ENCODE data around the gene ZFPL1. TPM values are rescaled to one million over a fixed set of nuclear protein-coding genes. Genes with fewer than 3 reads are reported as not detected.
A peak's percentile ranks its signal among the peaks of the same experiment; 100 is the strongest.
"Not testable (repeated sequence)": the region's sequence is repeated elsewhere in the genome, so short reads cannot be mapped to it uniquely, and the experiment has no call there.

The ZFPL1 gene
- total RNA-seq, 4 donors from 2014 or later = 26.3 to 43.9 (median 33.3) TPM

DNA sequence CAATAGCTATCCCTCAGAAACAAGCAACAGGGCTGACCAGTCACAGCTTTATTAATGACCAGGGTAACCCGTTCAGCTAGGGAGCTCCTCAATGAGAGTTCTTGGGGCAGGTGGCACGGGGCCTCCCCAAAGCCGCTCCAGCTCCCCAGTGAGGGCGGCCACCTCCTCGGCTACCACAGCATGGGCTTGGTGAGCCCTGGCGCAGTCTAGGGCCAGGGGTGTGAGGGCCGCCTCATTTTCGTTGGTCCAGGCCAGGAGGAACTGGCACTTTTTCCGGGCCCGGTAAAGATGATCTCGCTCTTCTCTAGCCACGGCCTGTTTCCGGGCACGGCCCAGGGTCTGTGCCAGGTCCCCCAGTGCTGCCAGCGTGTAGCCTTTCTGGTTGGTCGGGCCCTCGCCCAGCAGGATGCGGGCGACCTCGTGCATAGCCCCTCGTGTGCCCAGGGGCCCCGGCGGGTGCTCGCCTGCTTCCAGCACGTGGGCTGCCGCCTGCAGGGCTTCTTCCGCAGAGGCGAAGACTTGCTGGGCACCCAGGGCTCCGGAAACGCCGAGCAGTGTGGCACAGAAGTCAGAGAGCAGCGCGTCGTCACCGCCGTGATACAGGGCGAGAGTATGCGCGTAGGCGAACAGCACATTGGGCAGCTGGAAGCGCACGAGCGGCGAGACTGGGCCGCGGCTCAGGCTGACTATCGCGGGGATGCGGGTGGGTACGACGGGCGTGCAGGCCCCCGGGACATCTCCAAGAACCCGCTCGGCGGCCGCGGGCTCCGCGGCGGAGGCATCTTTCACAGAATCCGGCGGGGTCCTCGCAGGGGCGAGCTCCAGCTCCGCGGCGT, 32.6 kb downstream of the ZFPL1 start:
- WGBS, 2 donors (ENCODE audit: low coverage in 1 of 2) = no CpG with 5 or more reads among the region's 68 CpGs

DNA sequence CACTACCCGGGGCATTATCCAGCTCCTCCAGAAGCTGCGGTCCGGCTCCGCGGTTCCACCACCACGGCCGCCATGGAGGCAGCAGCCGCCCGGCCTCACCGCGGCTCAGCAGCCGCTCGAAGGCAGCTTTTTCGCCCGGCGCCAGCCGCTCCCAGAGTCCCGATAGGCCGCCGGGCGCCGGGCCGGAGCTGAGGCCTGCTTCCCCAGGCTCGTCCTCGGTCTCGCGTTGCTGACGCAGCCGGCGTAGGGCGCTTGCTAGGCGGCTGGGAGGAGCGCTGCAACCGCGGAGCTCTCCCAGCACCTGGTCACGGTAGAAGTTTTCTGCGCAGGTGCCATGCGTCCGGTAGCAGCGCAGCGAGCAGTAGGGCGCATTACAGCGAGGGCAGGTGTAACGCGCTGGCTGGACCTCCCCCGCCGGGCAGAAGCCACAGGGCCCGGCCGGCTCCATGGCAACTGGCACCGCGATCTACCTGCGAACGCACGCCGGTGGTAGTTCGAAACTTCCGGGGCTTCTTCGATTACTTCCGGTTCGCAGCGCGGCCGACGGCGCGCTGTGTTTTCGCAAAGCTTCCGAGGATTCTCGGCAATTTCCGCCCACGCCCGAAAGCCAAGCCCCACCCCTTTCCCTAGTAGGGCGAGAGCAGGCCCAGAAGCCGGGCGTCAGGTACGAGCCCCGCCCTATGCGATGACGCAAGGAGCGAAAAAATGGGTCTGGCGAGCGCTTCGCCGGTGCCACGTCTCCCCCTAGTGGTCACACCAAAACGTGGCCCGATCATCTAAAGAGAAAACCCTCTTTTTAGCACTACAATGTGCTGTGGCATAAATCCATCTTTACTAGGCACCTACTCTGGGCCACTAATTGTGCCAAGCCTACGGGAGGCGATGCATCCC, 33.4 kb downstream of the ZFPL1 start, which contains the start of gene ZNHIT2:
Gene ZNHIT2, minus strand, starts transcription at position 496 of the 891 bp plus-strand sequence. Its CDS starts 48 bp downstream, at position 448.
- H3K36me3 ChIP-seq = peaks cover 0 to 56% of the 10 kb centered on the region in 2 donors
- ATAC-seq = peak; percentile 82
- peak within 1 kb of the TSS; percentile 59 to 76 for H3K4me3 ChIP-seq
- H3K27me3 ChIP-seq = no peaks in the 10 kb centered on the region
- WGBS, 2 donors (ENCODE audit: low coverage in 1 of 2) = 0% methylated on average over 12 to 18 of the region's 89 CpGs
- no peaks in the 10 kb centered on the region for H3K9me3 ChIP-seq
- H3K4me1 ChIP-seq = peaks cover 7 to 67% (median 29%) of the 10 kb centered on the region in 3 donors
- H3K27ac ChIP-seq = peak within 1 kb of the TSS; percentile 39 to 90 (median 85)
- TF ChIP-seq POLR2A (IDR thresholded peaks at IDR 0.05) (peak; percentile 61 to 65), POLR2AphosphoS5 (IDR thresholded peaks at IDR 0.05) (peak; percentile 83), EP300 (IDR thresholded peaks at IDR 0.05) (no peak)
- TF ChIP-seq, protein P1, sequence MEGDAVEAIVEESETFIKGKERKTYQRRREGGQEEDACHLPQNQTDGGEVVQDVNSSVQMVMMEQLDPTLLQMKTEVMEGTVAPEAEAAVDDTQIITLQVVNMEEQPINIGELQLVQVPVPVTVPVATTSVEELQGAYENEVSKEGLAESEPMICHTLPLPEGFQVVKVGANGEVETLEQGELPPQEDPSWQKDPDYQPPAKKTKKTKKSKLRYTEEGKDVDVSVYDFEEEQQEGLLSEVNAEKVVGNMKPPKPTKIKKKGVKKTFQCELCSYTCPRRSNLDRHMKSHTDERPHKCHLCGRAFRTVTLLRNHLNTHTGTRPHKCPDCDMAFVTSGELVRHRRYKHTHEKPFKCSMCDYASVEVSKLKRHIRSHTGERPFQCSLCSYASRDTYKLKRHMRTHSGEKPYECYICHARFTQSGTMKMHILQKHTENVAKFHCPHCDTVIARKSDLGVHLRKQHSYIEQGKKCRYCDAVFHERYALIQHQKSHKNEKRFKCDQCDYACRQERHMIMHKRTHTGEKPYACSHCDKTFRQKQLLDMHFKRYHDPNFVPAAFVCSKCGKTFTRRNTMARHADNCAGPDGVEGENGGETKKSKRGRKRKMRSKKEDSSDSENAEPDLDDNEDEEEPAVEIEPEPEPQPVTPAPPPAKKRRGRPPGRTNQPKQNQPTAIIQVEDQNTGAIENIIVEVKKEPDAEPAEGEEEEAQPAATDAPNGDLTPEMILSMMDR (IDR thresholded peaks at IDR 0.05) = peak in 3 of 4 experiments; percentile 94 to 98 (median 97)

More for the DNA sequence above, 32.6 kb downstream of the ZFPL1 start:
- peaks cover 0 to 56% of the 10 kb centered on the region in 2 donors for H3K36me3 ChIP-seq
- H3K27ac ChIP-seq = peak overlapping the region; percentile 39 to 90 (median 85)
- peak; percentile 40 for TF ChIP-seq POLR2AphosphoS5 (IDR thresholded peaks at IDR 0.05)
- no peak for TF ChIP-seq POLR2A (IDR thresholded peaks at IDR 0.05)
- no peak for ATAC-seq
- no peaks in the 10 kb centered on the region for H3K27me3 ChIP-seq
- H3K9me3 ChIP-seq = no peaks in the 10 kb centered on the region
- H3K4me3 ChIP-seq = peak overlapping the region; percentile 59 to 76
- H3K4me1 ChIP-seq = peaks cover 7 to 74% (median 35%) of the 10 kb centered on the region in 3 donors

DNA sequence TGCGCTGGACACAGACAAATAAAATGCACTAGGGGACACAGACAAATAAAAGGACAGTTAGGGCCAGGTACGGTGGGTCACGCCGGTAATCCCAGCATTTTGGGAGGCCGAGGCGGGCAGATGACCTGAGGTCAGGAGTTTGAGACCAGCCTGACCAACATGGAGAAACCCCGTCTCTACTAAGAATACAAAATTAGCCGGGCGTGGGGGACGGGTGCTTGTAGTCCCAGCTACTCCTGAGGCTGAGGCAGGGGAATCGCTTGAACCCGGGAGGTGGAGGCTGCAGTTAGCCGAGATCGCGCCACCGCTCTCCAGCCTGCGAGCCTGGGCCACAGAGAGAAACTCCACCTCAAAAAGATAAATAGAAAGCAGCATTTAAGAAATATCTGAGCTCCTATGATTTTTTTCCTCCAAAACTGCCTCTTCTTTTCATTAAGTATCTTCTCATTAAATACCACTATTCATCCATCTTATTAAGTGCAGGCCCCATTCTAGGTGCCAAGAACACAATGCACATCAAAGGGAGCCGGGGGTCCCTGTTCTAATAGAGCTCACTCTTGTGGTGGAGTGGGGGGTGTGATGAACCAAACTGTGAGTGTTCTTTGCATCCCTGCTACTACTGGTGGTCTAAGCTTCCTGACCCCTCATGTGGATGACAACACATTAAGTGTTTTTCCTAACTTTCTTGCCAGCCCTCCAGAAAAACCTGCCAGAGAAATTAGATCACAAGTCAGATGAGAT, 34.2 kb downstream of the ZFPL1 start:
- no peak for ATAC-seq
- 77 to 78% methylated on average over 5 to 11 of the region's 18 CpGs for WGBS, 2 donors (ENCODE audit: low coverage in 1 of 2)
- peak overlapping the region; percentile 6 to 86 (median 79) for H3K27ac ChIP-seq
- peaks cover 0 to 56% of the 10 kb centered on the region in 2 donors for H3K36me3 ChIP-seq
- no peaks in the 10 kb centered on the region for H3K27me3 ChIP-seq
- peaks cover 3 to 67% (median 27%) of the 10 kb centered on the region in 3 donors for H3K4me1 ChIP-seq
- TF ChIP-seq, protein P1 (IDR thresholded peaks at IDR 0.05) = no peak
- no peak for TF ChIP-seq POLR2A (IDR thresholded peaks at IDR 0.05)
- TF ChIP-seq POLR2AphosphoS5 (IDR thresholded peaks at IDR 0.05) = no peak
- no peak for TF ChIP-seq EP300 (IDR thresholded peaks at IDR 0.05)
- no peaks in the 10 kb centered on the region for H3K9me3 ChIP-seq
- H3K4me3 ChIP-seq = no peak overlapping the region

DNA sequence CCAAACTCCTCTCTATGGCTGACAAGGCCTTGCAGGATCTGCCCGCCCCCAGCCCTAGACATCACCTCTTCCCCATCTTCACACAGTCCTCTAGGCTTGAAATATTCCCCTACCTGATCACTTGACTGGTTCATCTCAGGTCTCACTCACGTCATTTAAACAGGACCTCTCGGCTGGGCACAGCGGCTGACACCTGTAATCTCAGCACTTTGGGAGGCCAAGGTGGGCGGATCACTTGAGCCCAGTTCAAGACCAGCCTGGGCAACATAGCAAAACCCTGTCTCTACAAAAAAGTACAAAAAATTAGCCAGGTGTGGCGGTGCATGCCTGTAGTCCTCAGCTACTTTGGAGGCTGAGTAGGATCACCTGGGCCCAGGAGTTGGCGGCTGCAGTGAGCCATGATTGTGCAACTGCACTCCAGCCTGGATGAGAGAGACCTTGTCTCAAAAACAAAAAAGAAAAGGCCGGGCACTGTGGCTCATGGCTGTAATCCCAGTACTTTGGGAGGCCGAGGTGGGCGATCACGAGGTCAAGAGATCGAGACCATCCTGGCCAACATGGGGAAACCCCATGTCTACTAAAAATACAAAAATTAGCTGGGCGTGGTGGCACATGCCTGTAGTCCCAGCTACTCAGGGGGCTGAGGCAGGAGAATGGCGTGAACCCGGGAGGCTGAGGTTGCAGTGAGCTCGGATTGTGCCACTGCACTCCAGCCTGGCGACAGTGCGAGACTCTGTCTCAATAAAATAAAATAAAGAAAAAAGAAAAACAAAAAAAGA, 35.1 kb downstream of the ZFPL1 start:
- WGBS, 2 donors (ENCODE audit: low coverage in 1 of 2) = 83 to 86% methylated on average over 6 to 11 of the region's 18 CpGs
- ATAC-seq, H3K9me3 ChIP-seq, H3K4me3 ChIP-seq, H3K27me3 ChIP-seq: not testable (repeated sequence)
- Histone ChIP-seq H3K27ac (peak overlapping the region in 3 of 4 donors; percentile 74 to 86 (median 84)), H3K36me3 (peaks cover 0 to 58% of the 10 kb centered on the region in 2 donors), H3K4me1 (peaks cover 3 to 69% (median 25%) of the 10 kb centered on the region in 3 donors)

DNA sequence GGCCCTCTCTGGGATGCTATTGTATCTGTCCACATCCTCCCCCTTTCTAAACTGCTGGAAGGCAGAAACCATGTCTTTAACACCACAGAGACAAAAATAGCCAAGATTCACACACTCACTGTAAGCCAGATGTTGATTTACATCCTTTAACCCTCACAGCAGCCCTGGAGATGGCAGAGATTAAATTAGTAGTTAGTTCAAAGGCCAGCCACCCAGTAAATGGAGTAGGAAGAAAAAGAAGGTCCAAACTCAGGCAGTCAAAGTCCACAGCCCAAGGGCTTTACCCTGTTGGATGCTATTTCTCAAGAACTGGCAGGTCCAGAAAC, 35.6 kb downstream of the ZFPL1 start:
- Histone ChIP-seq H3K27ac (peak overlapping the region in 2 of 4 donors; percentile 7 to 84), H3K36me3 (peaks cover 0 to 62% of the 10 kb centered on the region in 2 donors), H3K4me3 (no peak overlapping the region), H3K27me3 (no peaks in the 10 kb centered on the region), H3K4me1 (peaks cover 3 to 71% (median 25%) of the 10 kb centered on the region in 3 donors), H3K9me3 (no peaks in the 10 kb centered on the region)
- ATAC-seq = no peak
- TF ChIP-seq, protein P1 (IDR thresholded peaks at IDR 0.05) = no peak
- TF ChIP-seq POLR2A (IDR thresholded peaks at IDR 0.05) (no peak), POLR2AphosphoS5 (IDR thresholded peaks at IDR 0.05) (no peak), EP300 (IDR thresholded peaks at IDR 0.05) (no peak)

Measured in gastroesophageal sphincter (tissue), 4 donors.